ENCODE results near the gene SERINC5. TPM values are rescaled to one million over a fixed set of nuclear protein-coding genes. Genes with fewer than 3 reads are reported as not detected.
"Not testable (repeated sequence)": the region's sequence is repeated elsewhere in the genome, so short reads cannot be mapped to it uniquely, and the experiment has no call there.

The SERINC5 gene
- total RNA-seq, 2 donors from 2014 or later = 12.8 to 13.9 TPM

GRCh38 chr5:80160242-80160641 is 95.6 kb downstream of the SERINC5 start:
- no peaks in the 10 kb centered on the region for H3K27me3 ChIP-seq (replicated peaks; ENCODE audit: insufficient read depth)
- no peak overlapping the region for H3K4me3 ChIP-seq
- no peak for DNase-seq (ENCODE audit: low spot score)
- no peak for ATAC-seq (ENCODE audit: insufficient number of reproducible peaks, low FRiP score, low read depth)
- H3K27ac ChIP-seq = no peak overlapping the region
- TF ChIP-seq, protein P1, sequence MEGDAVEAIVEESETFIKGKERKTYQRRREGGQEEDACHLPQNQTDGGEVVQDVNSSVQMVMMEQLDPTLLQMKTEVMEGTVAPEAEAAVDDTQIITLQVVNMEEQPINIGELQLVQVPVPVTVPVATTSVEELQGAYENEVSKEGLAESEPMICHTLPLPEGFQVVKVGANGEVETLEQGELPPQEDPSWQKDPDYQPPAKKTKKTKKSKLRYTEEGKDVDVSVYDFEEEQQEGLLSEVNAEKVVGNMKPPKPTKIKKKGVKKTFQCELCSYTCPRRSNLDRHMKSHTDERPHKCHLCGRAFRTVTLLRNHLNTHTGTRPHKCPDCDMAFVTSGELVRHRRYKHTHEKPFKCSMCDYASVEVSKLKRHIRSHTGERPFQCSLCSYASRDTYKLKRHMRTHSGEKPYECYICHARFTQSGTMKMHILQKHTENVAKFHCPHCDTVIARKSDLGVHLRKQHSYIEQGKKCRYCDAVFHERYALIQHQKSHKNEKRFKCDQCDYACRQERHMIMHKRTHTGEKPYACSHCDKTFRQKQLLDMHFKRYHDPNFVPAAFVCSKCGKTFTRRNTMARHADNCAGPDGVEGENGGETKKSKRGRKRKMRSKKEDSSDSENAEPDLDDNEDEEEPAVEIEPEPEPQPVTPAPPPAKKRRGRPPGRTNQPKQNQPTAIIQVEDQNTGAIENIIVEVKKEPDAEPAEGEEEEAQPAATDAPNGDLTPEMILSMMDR (IDR thresholded peaks at IDR 0.05) = no peak
- H3K36me3 ChIP-seq = peaks cover 9% of the 10 kb centered on the region
- H3K9me3 ChIP-seq = no peaks in the 10 kb centered on the region
- no peaks in the 10 kb centered on the region for H3K4me1 ChIP-seq (ENCODE audit: control insufficient read depth in 1 of 2, low read depth in 2 of 2)

- Histone ChIP-seq H3K9me3 (no peaks in the 10 kb centered on the region), H3K4me3 (no peak overlapping the region), H3K4me1 (ENCODE audit: control insufficient read depth in 1 of 2, low read depth in 2 of 2) (no peaks in the 10 kb centered on the region), H3K27me3 (replicated peaks; ENCODE audit: insufficient read depth) (no peaks in the 10 kb centered on the region), H3K36me3 (peaks cover 9% of the 10 kb centered on the region), H3K27ac (no peak overlapping the region)
- TF ChIP-seq, protein P1 (IDR thresholded peaks at IDR 0.05) = no peak
- DNase-seq (ENCODE audit: low spot score) = no peak
- ATAC-seq (ENCODE audit: insufficient number of reproducible peaks, low FRiP score, low read depth) = no peak
Measured at GRCh38 chr5:80159133-80159815, 96.6 kb downstream of the SERINC5 start.

DNA sequence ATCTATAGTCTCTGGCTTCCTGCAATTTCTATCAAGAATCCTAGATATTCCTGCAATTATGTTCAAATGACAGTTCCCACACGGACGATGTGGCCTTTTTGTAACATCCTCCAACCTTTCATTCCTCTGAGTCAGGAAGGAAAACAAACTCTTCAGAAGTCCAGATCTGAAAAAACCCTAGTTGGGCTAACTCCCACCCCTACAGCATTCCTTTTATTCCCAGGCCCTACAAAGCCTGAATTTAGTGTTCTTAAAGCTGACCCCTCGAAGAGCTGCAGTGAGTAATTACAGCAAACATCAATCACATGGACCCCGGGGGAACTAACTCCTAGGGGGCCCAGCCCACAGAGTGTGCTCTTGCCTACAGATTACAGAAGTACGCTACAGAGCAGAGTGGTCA is 99.7 kb downstream of the SERINC5 start:
- no peak overlapping the region for H3K4me3 ChIP-seq
- peaks cover 7% of the 10 kb centered on the region for H3K36me3 ChIP-seq
- ATAC-seq (ENCODE audit: insufficient number of reproducible peaks, low FRiP score, low read depth) = no peak

GRCh38 chr5:80154749-80155148 is 101.1 kb downstream of the SERINC5 start:
- peaks cover 7% of the 10 kb centered on the region for H3K36me3 ChIP-seq
- H3K4me3 ChIP-seq = no peak overlapping the region
- TF ChIP-seq, protein P1 (IDR thresholded peaks at IDR 0.05) = no peak
- ATAC-seq (ENCODE audit: insufficient number of reproducible peaks, low FRiP score, low read depth) = no peak
- no peak overlapping the region for H3K27ac ChIP-seq
- DNase-seq (ENCODE audit: low spot score) = no peak
- no peaks in the 10 kb centered on the region for H3K9me3 ChIP-seq
- no peaks in the 10 kb centered on the region for H3K4me1 ChIP-seq (ENCODE audit: control insufficient read depth in 1 of 2, low read depth in 2 of 2)
- H3K27me3 ChIP-seq (replicated peaks; ENCODE audit: insufficient read depth) = no peaks in the 10 kb centered on the region

More for the DNA sequence above, 99.7 kb downstream of the SERINC5 start:
- Histone ChIP-seq H3K9me3 (no peaks in the 10 kb centered on the region), H3K27ac (no peak overlapping the region), H3K4me1 (ENCODE audit: control insufficient read depth in 1 of 2, low read depth in 2 of 2) (no peaks in the 10 kb centered on the region), H3K27me3 (replicated peaks; ENCODE audit: insufficient read depth) (no peaks in the 10 kb centered on the region)
- TF ChIP-seq, protein P1 (IDR thresholded peaks at IDR 0.05) = no peak
- DNase-seq (ENCODE audit: low spot score) = no peak

GRCh38 chr5:80154289-80154688 is 101.6 kb downstream of the SERINC5 start:
- H3K36me3 ChIP-seq; H3K27ac ChIP-seq; ATAC-seq (ENCODE audit: insufficient number of reproducible peaks, low FRiP score, low read depth); H3K9me3 ChIP-seq; DNase-seq (ENCODE audit: low spot score); H3K27me3 ChIP-seq (replicated peaks; ENCODE audit: insufficient read depth); H3K4me1 ChIP-seq (ENCODE audit: control insufficient read depth in 1 of 2, low read depth in 2 of 2); H3K4me3 ChIP-seq: not testable (repeated sequence)
